ENCODE results near the gene ITGB5. TPM values are rescaled to one million over a fixed set of nuclear protein-coding genes. Genes with fewer than 3 reads are reported as not detected.
A peak's percentile ranks its signal among the peaks of the same experiment; 100 is the strongest.

Gene ITGB5
- total RNA-seq, 2 donors from 2014 or later, result 576 to 592 TPM

- no peak overlapping the region for H3K4me3 ChIP-seq
- H3K9me3 ChIP-seq, result no peaks in the 10 kb centered on the region
- ATAC-seq (ENCODE audit: insufficient number of reproducible peaks, low FRiP score, low read depth) (no peak), DNase-seq (ENCODE audit: low spot score) (no peak)
- no peaks in the 10 kb centered on the region for H3K27me3 ChIP-seq (replicated peaks; ENCODE audit: insufficient read depth)
- no peak for TF ChIP-seq CTCF (IDR thresholded peaks at IDR 0.05)
- H3K4me1 ChIP-seq (ENCODE audit: control insufficient read depth in 1 of 2, low read depth in 2 of 2), result no peaks in the 10 kb centered on the region
- H3K36me3 ChIP-seq, result peaks cover 9% of the 10 kb centered on the region
- no peak overlapping the region for H3K27ac ChIP-seq
These were observed 139.8 kb downstream of the ITGB5 start for GRCh38 chr3:124747111-124747981.

- Histone ChIP-seq H3K27me3 (replicated peaks; ENCODE audit: insufficient read depth) (no peaks in the 10 kb centered on the region), H3K36me3 (peaks cover 9% of the 10 kb centered on the region), H3K4me3 (no peak overlapping the region), H3K9me3 (no peaks in the 10 kb centered on the region), H3K4me1 (ENCODE audit: control insufficient read depth in 1 of 2, low read depth in 2 of 2) (no peaks in the 10 kb centered on the region), H3K27ac (no peak overlapping the region)
- no peak for DNase-seq (ENCODE audit: low spot score)
- no peak for TF ChIP-seq CTCF (IDR thresholded peaks at IDR 0.05)
- no peak for ATAC-seq (ENCODE audit: insufficient number of reproducible peaks, low FRiP score, low read depth)
These were observed 141.4 kb downstream of the ITGB5 start for GRCh38 chr3:124745756-124746155.

GRCh38 chr3:124741027-124741426, 146.1 kb downstream of the ITGB5 start:
- no peak for TF ChIP-seq CTCF (IDR thresholded peaks at IDR 0.05)
- Histone ChIP-seq H3K27ac (no peak overlapping the region), H3K27me3 (replicated peaks; ENCODE audit: insufficient read depth) (no peaks in the 10 kb centered on the region), H3K4me1 (ENCODE audit: control insufficient read depth in 1 of 2, low read depth in 2 of 2) (no peaks in the 10 kb centered on the region), H3K9me3 (no peaks in the 10 kb centered on the region), H3K36me3 (peaks cover 16% of the 10 kb centered on the region), H3K4me3 (no peak overlapping the region)
- ATAC-seq (ENCODE audit: insufficient number of reproducible peaks, low FRiP score, low read depth) (no peak), DNase-seq (ENCODE audit: low spot score) (no peak)

GRCh38 chr3:124731760-124732159, 155.4 kb downstream of the ITGB5 start:
- no peak for ATAC-seq (ENCODE audit: insufficient number of reproducible peaks, low FRiP score, low read depth)
- DNase-seq (ENCODE audit: low spot score), result no peak
- Histone ChIP-seq H3K9me3 (no peaks in the 10 kb centered on the region), H3K27me3 (replicated peaks; ENCODE audit: insufficient read depth) (no peaks in the 10 kb centered on the region), H3K27ac (no peak overlapping the region), H3K4me1 (ENCODE audit: control insufficient read depth in 1 of 2, low read depth in 2 of 2) (peaks cover 10 to 23% of the 10 kb centered on the region in 2 donors), H3K4me3 (no peak overlapping the region), H3K36me3 (no peaks in the 10 kb centered on the region)
- no peak for TF ChIP-seq CTCF (IDR thresholded peaks at IDR 0.05)

GRCh38 chr3:124730941-124731297, 156.2 kb downstream of the ITGB5 start:
- ATAC-seq (ENCODE audit: insufficient number of reproducible peaks, low FRiP score, low read depth) (no peak), DNase-seq (ENCODE audit: low spot score) (no peak)
- Histone ChIP-seq H3K36me3 (no peaks in the 10 kb centered on the region), H3K4me1 (ENCODE audit: control insufficient read depth in 1 of 2, low read depth in 2 of 2) (peaks cover 10 to 23% of the 10 kb centered on the region in 2 donors), H3K4me3 (peak overlapping the region; percentile 99), H3K27me3 (replicated peaks; ENCODE audit: insufficient read depth) (no peaks in the 10 kb centered on the region), H3K9me3 (no peaks in the 10 kb centered on the region), H3K27ac (no peak overlapping the region)
- TF ChIP-seq CTCF (IDR thresholded peaks at IDR 0.05), result no peak

Measured in thoracic aorta (tissue), 2 donors.